NK-92 (cell line): ENCODE results near the gene GPC6.

Experiments
- DNase-seq: peaks from one replicate; lab custom pipeline; 2025; ENCODE audit not compliant: unreplicated experiment; lab: John Stamatoyannopoulos, UW

The GPC6 gene

DNA sequence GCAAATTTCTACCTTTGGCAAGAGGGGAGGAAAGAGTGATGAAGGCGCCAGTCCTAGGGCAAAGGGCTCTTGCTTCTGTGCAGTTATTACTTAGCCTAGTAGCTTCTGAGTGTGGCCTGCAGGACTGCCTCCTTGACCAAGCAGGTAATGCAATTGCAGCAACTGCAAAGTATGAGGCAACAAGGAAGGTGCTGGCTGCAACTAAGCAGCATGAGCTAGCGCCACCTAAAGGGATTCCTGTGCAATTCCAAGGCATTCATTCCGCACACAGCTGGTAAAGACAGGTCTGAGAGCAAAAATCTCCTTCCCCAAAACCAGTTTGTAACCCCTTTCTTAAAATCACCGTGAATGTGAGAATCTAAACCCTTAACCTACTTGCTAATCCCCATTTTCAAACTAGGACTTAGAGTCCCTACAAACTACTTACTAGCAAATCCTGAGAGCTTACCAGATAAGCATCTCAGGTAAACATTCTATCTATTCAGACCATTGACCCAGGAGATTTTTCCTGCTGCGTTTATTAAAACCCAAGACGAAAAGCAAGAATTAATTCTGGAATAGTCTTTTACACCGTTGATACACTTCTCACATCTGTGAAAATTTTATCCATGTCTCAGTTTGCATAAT lies 1190.0 kb downstream of the GPC6 start:
- no peak for DNase-seq

- no peak for DNase-seq
These were observed 1190.7 kb downstream of the GPC6 start for GRCh38 chr13:94417294-94417693.

GRCh38 chr13:94419304-94419924 lies 1192.8 kb downstream of the GPC6 start:
- no peak for DNase-seq

DNA sequence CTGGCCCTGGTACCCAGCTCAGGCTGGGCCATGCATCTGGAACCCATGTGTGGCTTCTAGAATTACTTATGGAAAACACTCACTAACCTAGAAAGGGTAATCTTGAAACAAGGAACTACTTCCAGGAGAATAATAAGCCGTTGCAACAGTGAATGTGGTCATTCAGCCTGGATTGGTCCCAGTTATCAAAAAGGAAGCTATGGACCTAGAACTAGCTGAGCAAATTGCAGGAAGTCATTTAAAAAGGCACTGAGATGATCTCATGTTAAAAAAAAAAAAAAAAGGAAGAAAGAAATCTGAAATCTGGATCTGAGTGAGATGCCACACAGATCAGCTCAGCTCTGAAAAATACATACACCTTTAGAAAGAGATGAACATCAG lies 1193.3 kb downstream of the GPC6 start:
- DNase-seq = no peak

DNA sequence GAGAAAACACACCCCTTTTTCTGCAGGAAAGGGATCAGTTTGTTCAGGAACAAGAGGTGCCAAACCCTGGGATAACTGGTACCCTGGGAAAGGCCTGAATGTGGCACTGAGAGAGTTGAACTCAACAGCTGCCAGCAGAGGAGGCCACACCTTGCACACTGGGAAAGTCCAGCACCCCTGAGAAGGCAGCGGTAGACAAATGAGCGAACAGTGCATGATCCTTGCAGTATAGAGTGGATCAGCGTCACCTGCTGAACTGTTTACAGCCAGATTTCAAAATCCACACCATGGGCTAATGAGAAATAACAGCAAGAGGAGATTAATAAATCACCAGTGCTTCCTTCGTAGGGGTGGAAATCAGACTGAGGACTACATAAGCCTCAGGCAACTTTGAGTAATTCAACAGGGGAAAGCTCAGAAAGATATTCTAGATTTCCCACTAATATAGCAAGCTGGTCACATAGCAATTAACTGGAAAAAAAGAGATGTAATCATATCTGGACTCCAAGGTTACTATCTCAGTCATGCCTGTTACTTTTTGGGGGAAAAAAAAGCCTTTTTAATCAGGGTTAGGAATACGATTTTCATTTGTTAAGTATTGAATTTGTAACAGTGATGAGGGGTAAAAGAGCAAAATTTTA lies 1200.8 kb downstream of the GPC6 start:
- no peak for DNase-seq

DNA sequence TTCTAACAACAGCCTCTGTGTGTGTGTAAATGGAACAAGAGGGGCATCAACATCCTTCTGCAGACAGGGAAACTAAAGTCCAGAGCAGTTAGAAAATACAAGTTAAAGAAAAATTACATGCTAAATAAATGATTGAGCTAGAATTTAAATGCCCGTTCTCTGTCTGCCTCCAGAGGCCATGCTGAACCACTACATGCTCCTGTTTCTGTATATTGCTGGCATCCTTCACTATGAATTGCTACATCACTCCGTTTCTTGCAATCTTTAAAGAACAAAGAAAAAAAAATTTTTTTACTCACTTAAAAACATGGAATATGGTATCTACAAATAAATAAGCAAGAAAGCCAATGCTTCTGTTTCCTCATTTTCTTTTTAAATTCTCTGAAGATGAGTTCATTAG lies 1205.0 kb downstream of the GPC6 start:
- DNase-seq = no peak

- no peak for DNase-seq
These were observed 1205.4 kb downstream of the GPC6 start for GRCh38 chr13:94431987-94432386.

DNA sequence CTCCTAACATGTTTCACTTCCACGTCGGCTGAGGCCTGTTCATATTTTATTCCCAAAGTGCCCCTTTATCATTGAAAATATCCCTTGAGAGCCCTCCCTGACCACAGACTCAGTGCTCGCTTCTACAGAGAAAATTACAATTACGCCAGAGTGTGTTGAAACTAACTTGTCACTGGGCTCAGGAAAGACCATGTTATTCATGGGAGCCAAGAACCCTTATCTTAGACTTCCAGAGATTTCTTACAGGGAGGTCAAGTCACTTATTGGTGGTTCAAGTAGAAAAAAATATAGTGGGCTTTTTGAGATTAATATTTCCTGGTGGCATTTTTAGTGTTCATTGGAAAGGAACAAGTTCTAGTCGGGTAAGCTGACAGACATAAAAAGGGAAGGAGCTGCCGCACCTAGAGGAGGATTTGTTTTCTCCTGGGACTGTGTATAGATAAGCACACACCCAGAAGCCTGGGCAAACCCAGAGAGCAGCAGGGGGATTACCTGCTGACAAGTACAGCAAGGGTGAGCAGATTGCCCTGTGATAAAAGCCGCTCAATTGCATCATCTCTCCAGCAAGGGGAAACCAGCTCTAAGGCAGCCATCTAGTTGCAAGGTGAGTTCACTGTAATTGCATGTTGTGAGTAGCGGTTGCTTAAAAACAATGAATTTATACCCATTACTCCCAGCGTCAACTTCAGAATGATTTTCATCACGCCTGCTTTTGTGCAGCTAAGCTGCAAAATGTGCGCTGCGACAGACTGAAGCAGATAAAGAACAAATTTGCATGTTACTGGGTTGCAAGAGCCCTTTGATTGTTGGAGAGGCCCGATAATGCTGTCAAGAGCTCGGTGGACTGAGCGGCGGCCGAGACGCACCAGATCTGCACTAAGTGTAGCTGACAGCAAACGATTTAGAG lies 1206.7 kb downstream of the GPC6 start:
- no peak for DNase-seq

GRCh38 chr13:94435604-94436226 lies 1209.1 kb downstream of the GPC6 start:
- no peak for DNase-seq

DNA sequence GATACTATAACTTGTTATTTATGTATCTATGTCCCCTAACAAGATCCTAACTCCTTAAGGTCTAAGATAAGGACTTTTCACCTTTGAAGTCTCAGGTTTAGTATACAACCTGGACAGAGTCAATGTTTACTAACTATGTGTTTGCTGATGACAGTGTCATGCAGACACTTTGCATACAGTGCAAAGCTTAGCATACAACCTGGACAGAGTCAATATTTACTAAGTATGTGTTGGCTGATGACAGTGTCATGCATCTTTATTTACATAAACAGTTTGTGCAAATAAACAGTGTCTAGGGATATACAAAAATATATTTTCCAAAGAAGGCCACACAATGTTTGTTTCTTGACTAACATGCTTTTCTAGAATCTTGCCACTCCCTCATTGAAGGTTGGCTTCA lies 1218.2 kb downstream of the GPC6 start:
- no peak for DNase-seq

DNA sequence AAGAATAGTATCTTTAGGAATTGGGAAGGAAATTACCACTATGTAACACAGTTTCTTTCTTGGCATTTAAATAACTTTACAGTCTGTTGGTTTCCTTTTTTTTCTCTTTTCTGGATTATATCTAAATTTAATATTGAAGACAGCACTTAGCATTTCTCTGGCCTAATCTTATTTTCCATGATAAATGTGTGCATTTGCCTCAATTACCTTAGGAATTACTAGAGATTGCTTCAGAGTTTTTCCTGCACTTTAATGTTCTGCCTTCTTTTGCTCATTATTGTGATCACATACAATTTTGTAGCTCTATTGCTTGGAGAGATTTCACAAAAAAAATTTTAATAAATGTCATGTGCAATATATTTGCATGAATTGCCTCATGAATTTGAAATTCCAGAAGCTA lies 1227.7 kb downstream of the GPC6 start:
- no peak for DNase-seq

DNA sequence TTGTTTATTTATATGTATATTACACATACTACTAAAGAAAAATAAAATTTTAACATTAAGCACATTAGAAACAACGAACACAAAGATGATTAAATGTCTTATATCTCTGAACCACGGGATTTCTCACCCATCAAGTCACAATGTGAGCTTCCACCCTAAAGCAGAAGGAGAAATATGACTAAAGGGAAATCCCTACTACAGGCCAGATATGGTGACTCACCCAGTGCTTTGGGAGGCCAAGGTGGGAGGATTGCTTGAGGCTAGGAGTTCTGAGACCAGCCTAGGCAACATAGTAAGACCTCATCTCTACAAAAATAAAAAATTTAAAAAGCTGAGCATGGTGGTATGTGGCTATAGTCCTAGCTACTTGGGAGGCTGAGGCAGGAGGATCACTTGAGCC lies 1228.3 kb downstream of the GPC6 start:
- no peak for DNase-seq

DNA sequence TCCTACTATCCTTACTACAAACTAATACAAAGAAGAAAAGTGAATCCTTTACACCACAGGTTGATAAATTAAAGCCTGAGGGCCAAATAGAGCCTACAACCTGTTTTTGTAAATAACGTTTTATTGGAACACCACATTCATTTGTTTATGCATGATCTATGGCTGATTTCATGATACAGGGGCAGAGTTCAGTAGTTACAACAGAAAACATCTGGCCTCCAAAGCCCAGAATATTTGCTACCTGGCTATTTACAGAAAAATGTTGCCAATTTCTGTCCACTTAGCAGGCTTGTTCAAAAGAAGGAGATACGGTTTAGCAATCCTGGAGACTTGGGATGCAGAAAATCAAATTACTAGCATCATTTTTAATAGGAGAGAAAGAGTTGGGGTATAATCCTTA lies 1228.8 kb downstream of the GPC6 start:
- DNase-seq = no peak
